Fibroblast of skin of left quadriceps (primary cell): ENCODE measurements around the gene MAGI1.
A peak's percentile ranks its signal among the peaks of the same experiment; 100 is the strongest.

ENCODE experiments used
- DNase-seq, 2 experiments: peaks; one replicate each; pipeline ENCODE4 v3.0.0-alpha.2; 2013; ENCODE audit warnings: low read depth in 2 of 2

MAGI1 gene

DNA sequence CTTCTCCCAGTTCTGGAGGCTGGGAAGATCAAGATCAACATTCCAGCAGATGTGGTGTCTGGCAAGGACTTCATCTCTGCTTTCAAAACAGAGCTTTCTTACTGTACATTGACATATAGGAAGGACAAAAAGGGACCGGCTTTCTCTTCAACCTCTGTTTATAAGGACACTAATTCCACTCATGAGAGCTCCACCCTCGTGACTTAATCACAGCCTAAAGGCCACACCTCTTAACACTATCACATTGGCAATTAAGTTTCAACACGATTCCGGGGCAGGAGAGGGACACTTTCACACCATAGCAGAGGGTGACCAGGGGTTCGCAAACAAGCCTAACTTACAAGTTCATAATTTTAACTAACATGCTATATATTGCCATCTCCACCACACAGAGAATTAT, 231.5 kb downstream of the MAGI1 start:
- DNase-seq, result no peak

DNA sequence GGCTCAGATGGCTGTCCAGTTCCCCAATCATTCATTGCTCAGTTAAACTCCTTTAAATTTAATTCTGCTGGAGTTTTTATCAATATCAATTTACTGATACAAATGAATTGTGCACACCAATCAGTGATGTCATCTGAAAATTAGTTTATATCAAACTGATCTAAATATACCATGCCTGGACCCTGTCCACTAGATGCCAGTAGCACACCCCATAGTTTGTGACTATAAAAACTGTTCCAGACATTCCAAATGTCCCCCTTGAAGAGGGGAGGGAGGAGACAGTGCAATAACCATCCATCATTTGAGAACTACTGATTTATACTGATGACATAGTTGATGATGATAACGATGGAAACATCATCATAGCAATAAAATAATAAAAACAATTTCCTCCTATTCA, 232.1 kb downstream of the MAGI1 start:
- no peak for DNase-seq

- no peak for DNase-seq
Measured at GRCh38 chr3:65796676-65797075, 242.0 kb downstream of the MAGI1 start.

GRCh38 chr3:65795166-65795565, 243.6 kb downstream of the MAGI1 start:
- DNase-seq, result no peak

- DNase-seq, result no peak
Measured at GRCh38 chr3:65793495-65794200, 245.1 kb downstream of the MAGI1 start.

GRCh38 chr3:65788461-65788860, 250.3 kb downstream of the MAGI1 start:
- no peak for DNase-seq

DNA sequence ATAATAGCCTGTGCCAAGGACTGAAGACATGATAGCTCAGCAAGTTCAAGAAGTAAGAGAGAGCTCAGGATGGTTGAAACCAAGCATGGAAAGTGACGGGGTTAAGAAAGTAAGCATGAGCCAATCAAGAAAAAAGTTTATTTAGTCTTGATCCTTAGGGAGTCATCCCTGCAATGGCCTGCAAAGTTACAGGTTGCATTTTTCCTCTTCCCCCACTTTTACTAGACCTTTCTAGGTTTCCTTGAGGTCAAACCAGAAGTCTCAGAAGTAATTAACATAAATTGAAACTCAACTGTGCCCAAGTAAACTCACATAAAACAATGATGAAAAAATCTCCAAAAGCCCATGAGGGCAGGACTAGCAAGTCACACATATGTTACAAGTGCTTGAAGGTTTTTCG, 250.9 kb downstream of the MAGI1 start:
- DNase-seq, result no peak

GRCh38 chr3:65787340-65787739, 251.4 kb downstream of the MAGI1 start:
- no peak for DNase-seq

DNA sequence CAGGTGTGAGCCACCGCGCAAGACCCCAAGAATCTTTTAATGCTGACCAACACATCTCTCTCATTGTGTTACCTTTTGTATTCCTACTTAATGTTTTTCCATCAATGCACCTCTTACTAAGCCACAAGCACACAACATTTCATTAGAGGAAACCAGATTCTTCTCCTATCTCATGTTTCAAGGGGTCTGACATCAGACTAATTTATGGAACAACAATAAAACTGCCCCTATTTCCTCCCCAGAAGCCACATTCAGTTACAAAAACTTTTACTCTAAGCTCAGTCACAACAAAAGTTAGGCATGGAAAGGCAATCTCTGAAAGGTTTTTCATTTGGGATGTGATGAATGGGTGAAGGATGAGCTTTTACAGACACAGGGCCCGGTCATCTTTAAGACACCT, 251.8 kb downstream of the MAGI1 start:
- DNase-seq, result no peak

DNA sequence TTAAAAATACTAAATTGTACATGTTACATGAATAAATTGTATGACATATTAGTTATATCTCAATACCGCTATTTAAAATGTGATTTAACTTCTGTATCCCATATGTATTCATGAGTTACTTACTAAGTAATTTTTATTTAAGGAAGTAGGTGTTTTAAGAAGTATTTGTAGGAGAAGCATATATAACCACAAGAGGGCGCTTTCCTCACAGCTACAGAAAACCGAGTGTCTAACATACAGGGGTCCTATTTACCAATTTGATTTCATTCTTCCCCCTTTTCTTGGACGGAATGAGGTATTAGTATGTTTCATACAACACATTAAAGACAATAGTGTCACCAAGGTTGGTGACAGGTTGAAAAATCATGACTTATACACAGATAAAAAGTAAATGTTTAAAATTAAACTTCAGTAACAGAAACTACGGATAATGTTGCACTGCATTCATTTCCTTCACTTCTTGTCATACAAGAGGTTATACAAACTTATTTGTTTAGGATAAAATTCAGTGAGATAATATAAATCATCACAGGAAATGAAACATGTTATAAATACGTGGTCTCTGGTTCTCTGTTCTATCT, 253.6 kb downstream of the MAGI1 start:
- DNase-seq, result peak in 1 of 2 experiments; percentile 41

DNA sequence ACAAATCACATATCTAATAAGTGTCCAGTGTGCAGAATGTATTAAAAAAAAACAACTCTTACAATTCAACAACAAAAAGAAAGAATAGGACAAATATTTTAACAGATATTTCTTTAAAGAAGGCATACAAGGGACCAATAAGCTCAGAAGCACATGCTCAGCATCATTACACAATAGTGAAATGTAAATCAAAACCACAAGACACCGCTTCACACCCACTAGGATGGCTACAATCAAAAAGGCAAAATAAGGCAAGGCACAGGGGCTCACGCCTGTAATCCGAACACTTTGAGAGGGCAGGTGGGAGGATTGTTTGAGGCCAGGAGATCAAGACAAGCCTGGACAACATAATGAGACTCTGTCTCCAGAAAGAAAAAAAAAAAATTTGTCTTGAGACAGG, 255.6 kb downstream of the MAGI1 start:
- no peak for DNase-seq

DNA sequence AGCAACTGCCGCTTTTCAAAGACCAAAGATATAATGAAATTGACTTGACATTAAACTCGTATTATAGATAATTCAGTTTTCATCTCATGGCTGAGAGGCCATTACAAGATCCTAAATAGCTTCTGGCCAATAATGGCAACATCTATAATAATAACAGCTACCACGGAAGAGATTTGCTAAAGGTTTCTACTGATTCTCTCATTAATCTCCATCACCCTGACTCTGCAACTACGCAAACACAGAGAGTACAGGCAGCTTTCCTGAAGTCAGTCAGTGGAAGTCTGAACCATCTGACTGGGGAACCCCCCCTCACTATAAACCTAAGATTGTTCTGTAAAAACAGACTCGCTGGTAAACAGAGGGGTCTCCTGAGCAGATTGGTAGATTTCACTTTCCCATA, 257.1 kb downstream of the MAGI1 start:
- no peak for DNase-seq

DNA sequence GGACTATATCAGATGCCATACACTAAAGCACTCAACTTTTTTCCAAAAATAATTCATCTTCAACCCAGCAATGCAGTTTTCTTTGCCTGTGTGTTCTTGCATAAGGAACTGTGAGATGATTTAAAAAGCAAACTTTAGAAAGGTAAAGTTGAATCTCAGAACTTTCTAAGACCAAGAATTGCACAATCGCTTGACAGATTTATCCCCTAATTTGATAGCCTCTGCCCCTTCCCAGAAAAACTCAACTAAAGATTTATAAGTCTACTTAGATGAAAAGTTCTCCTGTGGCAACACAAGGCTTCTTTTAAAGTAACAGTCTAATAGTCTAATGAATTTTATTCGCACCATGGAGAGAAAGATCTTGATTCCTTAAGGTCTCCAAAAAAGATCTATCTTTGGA, 259.3 kb downstream of the MAGI1 start:
- no peak for DNase-seq

GRCh38 chr3:65778968-65779367, 259.8 kb downstream of the MAGI1 start:
- DNase-seq, result no peak

- DNase-seq, result no peak
Measured at GRCh38 chr3:65777050-65777449, 261.7 kb downstream of the MAGI1 start.

DNA sequence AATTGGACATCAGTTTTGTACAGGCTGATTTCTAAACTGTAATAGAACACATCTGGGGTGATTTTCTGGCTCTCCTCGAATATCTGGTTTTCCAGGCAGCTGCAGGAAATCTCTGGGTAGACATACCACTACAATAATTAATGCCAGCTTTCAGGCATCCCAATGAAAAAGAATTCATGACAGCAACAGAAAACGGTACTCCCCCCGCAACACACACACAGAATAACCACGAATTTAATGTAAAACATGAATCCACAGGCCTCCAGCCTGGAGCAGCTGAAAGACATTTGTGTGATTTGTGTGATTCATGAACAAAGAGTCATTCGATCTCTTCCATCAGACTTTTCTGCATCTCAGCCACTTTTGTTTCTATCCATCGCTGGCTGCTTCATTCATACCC, 262.2 kb downstream of the MAGI1 start:
- DNase-seq, result peak; percentile 96

DNA sequence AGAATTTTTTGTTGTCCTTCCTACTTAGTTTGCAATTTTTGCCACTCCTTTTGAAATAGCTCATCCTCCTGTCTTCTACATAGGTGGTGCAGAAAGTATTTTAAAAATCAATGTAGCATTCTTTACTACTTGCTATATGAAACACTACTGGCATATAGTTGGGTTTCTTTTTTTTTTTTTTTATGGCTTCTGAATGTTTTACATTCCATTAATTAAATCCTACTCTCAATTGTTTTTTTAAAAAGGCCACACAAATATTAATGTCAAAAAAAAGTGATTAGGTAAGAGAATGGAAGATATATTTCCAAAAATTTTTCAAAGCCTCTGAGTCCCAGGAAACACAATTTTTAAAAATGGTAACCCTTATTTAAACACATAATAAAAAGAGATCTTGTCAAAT, 262.6 kb downstream of the MAGI1 start:
- DNase-seq, result peak in 1 of 2 experiments; percentile 39

DNA sequence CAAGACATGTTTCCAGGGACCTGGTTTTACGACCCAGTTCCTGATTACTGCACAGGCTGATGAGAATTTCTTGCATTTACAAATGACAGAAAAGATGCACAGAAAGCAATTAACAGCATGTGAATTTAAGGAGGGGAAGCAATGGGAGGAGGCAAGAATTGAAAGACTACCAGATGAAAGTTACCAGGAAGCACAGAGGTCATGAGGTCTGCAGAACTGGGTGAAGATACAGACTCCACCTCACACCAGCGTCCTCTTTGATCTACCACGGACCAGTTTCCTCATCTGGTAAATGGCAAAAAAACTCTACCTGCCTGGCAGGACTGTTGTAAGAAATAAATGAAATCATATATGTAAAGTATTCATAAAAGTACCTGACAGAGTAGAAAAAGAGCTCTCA, 266.0 kb downstream of the MAGI1 start:
- no peak for DNase-seq

DNA sequence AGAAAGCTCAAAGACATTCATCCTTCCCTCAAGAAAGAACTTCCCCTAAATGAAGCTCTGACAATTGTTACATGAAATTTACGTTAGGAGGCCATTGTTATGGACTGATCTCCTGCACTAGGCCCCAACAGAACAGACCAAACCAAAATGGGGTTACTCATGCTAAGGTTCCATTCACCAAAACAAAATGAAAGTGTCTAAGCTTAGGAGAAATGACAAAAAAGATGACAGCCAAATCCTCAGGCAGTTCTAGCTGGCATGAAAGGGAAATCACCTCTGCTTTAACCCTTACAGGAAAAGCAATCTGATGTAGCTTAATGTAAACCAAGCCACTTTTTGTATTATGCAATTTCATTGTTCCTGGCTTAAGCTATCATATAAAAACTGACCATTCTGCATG, 271.2 kb downstream of the MAGI1 start:
- DNase-seq, result no peak

- no peak for DNase-seq
Measured at GRCh38 chr3:65762235-65762580, 276.5 kb downstream of the MAGI1 start.

DNA sequence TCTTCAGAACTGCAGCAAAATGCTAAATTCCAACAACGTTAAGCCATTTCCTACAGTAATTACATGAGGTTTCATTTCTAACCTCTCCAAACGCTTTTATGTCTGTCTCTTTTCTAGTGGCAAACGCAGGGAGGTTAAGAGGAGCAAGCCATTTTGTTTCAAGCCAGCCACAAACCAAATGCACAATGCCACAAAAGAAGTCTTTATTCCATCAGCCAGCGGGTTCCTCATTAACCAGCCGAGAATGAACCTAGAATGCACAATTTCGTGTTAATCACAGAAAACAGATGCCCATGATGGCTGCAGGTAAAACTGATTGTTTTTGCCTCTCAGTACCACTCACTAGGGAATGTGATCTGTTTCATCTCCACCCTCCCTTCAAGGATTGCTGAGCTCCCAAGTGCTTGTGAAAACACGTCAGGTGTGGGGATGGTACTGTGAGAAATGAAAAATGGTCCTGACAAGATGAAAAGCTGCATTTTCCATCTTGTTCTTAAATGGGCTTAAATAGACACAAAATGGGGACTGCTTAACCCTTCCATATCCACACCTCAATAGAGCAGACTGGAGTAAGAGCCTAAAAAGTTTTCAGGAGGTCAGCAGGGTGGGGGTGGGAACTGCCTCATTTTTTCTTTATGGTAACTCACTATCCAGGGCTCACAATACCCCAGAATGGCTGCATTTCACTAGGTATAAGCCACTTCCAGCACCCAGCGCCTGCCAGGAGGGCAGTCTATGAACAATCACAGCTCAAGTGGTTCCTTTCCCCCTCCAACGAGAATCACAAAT, 277.1 kb downstream of the MAGI1 start:
- no peak for DNase-seq

DNA sequence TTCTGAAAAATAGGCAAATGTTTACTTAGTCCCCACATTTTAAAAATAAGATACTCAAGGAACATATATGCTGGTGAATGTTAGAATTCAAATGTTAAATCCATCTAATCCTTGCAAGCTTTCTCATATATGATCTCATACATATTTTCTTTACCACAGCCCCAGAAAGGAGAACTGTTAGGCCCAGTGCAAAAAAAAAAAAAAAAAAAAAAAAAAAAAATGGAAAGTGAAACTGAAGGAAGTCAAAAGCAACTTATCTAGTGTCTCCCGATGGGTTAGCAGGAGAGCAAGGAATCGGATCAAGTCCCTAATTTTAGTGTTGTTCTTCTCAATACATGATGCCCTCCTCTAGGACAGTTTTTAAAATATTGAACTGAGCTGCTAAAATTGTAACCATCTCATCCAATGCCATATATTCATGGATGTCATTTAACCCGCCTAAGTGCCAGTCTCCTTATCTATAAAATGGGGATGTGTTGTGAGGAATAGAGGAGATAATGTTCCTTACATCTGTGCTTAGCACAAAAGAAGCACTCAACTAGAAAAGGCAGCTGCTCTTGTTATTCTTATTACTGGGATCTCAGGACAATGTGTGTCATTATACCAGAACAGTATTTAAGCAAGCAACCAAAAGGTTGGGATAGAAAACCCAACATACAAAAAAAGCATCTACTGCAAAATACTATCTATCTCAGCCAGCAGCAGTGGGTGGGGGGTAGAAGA, 279.7 kb downstream of the MAGI1 start:
- peak in 1 of 2 experiments; percentile 32 for DNase-seq

GRCh38 chr3:65758438-65758837, 280.3 kb downstream of the MAGI1 start:
- DNase-seq, result no peak
